ENCODE measurements around the gene MRPL50. TPM values are rescaled to one million over a fixed set of nuclear protein-coding genes. Genes with fewer than 3 reads are reported as not detected.

Gene MRPL50
- total RNA-seq, 1 donor, result 17.3 TPM

DNA sequence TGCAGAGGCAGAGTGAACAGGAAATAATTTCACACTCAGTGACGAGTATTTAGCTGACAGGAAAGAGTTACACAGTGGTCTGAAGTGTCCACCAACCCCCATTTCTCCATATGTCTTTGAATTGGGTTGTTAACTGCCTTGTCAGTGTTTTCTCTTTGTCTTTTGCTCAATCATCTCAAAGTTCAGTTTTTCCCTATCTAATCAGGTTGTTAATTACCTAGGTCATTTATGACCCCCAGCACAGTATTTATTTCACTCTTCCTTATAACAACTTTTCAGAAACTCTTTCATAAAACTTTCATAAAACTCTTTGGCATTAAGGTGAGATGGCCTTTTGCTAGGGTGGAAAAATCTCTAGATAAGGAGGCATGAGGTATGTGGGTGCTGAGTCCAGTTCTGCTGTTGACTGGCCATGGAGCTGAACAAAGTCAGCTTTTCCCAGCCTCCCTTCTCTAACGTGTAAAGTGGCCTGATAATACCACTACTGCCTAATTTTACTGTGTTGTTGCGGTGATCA is 42.4 kb upstream of the MRPL50 start:
- H3K4me3 ChIP-seq (ENCODE audit: low read depth, low read length), result no peak overlapping the region
- DNase-seq (ENCODE audit: low read depth), result no peak
- no peak for TF ChIP-seq CTCF (IDR thresholded peaks at IDR 0.05; ENCODE audit: insufficient read depth, low read depth, low read length)

- DNase-seq (ENCODE audit: low read depth), result no peak
- no peak for TF ChIP-seq CTCF (IDR thresholded peaks at IDR 0.05; ENCODE audit: insufficient read depth, low read depth, low read length)
- no peak overlapping the region for H3K4me3 ChIP-seq (ENCODE audit: low read depth, low read length)
Observed at GRCh38 chr9:101438523-101438922, 40.1 kb upstream of the MRPL50 start.

GRCh38 chr9:101437806-101438232 is 39.4 kb upstream of the MRPL50 start:
- no peak for TF ChIP-seq CTCF (IDR thresholded peaks at IDR 0.05; ENCODE audit: insufficient read depth, low read depth, low read length)
- no peak overlapping the region for H3K4me3 ChIP-seq (ENCODE audit: low read depth, low read length)
- DNase-seq (ENCODE audit: low read depth), result peak; percentile 51

DNA sequence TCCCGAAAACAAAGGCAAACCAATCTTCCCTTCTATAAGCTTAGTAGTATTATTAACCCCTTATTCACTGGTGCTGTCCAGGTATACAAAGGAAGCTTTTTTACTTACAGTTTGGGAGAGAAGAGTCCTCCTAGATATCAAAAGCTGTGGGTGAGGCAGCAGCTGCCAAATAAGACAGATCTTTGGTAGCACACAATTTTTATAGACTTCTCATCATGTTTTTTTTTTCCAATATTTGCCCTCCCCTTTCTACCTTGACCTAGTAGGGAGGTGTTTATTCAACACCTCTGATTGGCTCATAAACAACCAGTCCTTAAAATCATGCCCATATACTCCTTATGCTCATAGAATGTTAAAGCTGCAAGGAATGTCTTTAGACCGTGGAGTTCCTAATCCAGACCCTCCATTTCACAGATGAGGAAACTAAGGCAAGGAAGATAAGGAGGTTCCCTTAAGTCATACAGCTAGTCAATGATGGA is 37.2 kb upstream of the MRPL50 start, which contains the start of gene ALDOB:
Gene ALDOB, minus strand, starts transcription at position 174 of the 479 bp plus-strand sequence. CDS start 4,887 bp downstream, outside the sequence.
- no peak for TF ChIP-seq CTCF (IDR thresholded peaks at IDR 0.05; ENCODE audit: insufficient read depth, low read depth, low read length)
- H3K4me3 ChIP-seq (ENCODE audit: low read depth, low read length), result no peak within 1 kb of the TSS

DNA sequence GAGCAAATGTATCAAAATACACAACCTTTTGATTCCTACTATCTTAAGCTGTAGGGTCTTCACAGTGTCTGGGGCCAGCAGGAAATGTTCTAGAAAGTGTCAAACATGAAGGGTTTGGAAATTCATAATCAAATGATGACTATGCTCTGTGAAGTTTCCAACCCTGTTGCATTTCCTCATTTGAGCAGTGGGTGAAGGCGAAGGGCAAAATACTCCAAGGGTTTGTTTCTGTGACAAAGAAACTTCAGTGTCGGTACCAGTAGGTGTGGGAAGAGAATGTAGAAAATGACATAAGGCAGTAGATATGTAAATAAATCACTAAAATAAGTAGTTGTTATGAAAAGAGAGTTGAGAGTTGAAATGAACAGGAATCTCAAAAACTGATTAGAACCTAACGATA is 36.6 kb upstream of the MRPL50 start:
- no peak overlapping the region for H3K4me3 ChIP-seq (ENCODE audit: low read depth, low read length)
- no peak for TF ChIP-seq CTCF (IDR thresholded peaks at IDR 0.05; ENCODE audit: insufficient read depth, low read depth, low read length)
- DNase-seq (ENCODE audit: low read depth), result no peak

More for the DNA sequence above, 37.2 kb upstream of the MRPL50 start, which contains the start of gene ALDOB:
- no peak for DNase-seq (ENCODE audit: low read depth)

DNA sequence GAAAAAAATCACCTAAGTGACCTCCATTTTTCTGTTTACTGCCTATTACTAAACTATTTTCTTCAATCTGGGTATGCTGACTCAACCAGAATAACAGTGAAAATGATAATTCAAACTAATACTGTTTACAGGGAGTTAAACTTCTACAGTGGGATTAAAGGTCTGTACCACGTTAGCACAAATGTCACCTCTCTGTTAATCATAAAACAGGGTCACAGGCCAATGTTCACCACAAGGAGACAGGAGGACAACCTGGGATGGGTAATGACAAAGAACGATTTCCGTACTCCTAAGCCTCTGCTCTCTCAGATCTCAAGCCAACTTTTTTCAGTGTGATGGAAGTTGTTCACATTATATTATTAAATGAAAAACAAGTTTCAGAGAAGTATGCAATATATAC is 34.8 kb upstream of the MRPL50 start:
- no peak overlapping the region for H3K4me3 ChIP-seq (ENCODE audit: low read depth, low read length)
- no peak for TF ChIP-seq CTCF (IDR thresholded peaks at IDR 0.05; ENCODE audit: insufficient read depth, low read depth, low read length)
- no peak for DNase-seq (ENCODE audit: low read depth)

GRCh38 chr9:101432740-101433139 is 34.3 kb upstream of the MRPL50 start:
- no peak for DNase-seq (ENCODE audit: low read depth)

More at GRCh38 chr9:101432740-101433139, 34.3 kb upstream of the MRPL50 start:
- no peak for TF ChIP-seq CTCF (IDR thresholded peaks at IDR 0.05; ENCODE audit: insufficient read depth, low read depth, low read length)
- no peak overlapping the region for H3K4me3 ChIP-seq (ENCODE audit: low read depth, low read length)

All from fibroblast of villous mesenchyme (primary cell).